GM19043 (cell line): ENCODE results near the gene CUTA.
A peak's percentile ranks its signal among the peaks of the same experiment; 100 is the strongest.

Experiments
- ATAC-seq: cut with Tn5 transposase; IDR thresholded peaks from one replicate; pipeline ENCODE4 v1.9.1; 2021; ENCODE audit warnings: low read depth; ENCODE audit not compliant: unreplicated experiment

Gene CUTA

GRCh38 chr6:33424855-33425667 is 7.2 kb upstream of the CUTA start:
- no peak for ATAC-seq

GRCh38 chr6:33423777-33424176 is 5.9 kb upstream of the CUTA start:
- ATAC-seq: no peak

- ATAC-seq: no peak
Observed at GRCh38 chr6:33421344-33421643, 3.4 kb upstream of the CUTA start.

- ATAC-seq: no peak
Observed at GRCh38 chr6:33420491-33421343, 2.8 kb upstream of the CUTA start.

GRCh38 chr6:33419580-33420490 is 1.9 kb upstream of the CUTA start, which contains the start of gene SYNGAP1:
SYNGAP1 (plus strand) TSS chr6:33420065; CDS start chr6:33420265, 200 bp downstream.
- no peak for ATAC-seq

GRCh38 chr6:33418690-33419291 is 884 bp upstream of the CUTA start:
- no peak for ATAC-seq

GRCh38 chr6:33417128-33417902 is 592 bp downstream of the CUTA start:
- ATAC-seq: no peak

- no peak for ATAC-seq
Observed at GRCh38 chr6:33416386-33417127, 1.4 kb downstream of the CUTA start.

GRCh38 chr6:33415831-33416230 is 2.1 kb downstream of the CUTA start:
- ATAC-seq: no peak

GRCh38 chr6:33414592-33415271 is 3.2 kb downstream of the CUTA start:
- no peak for ATAC-seq

- ATAC-seq: no peak
Observed at GRCh38 chr6:33413241-33414120, 4.4 kb downstream of the CUTA start.

GRCh38 chr6:33412140-33413009 is 5.5 kb downstream of the CUTA start:
- no peak for ATAC-seq

GRCh38 chr6:33411632-33412005 is 6.3 kb downstream of the CUTA start:
- no peak for ATAC-seq

- peak; percentile 10 for ATAC-seq
Observed at GRCh38 chr6:33410711-33411631, 6.9 kb downstream of the CUTA start, which contains the start of gene PHF1. PHF1 (plus strand) TSS chr6:33411014; CDS start chr6:33412264, 1,250 bp downstream.

GRCh38 chr6:33410050-33410710 is 7.7 kb downstream of the CUTA start:
- ATAC-seq: peak; percentile 85
